Muscle layer of duodenum (tissue), 2 donors: ENCODE data around the gene TLE2.
A peak's percentile ranks its signal among the peaks of the same experiment; 100 is the strongest.
"Not testable (repeated sequence)": the region's sequence is repeated elsewhere in the genome, so short reads cannot be mapped to it uniquely, and the experiment has no call there.

Experiments
- H3K27ac ChIP-seq: one replicate; pipeline ENCODE4 v1.7.0; 2013; ENCODE audit warnings: mild to moderate bottlenecking, low read length
- H3K27me3 ChIP-seq: one replicate; pipeline ENCODE4 v1.7.0; 2013; ENCODE audit warnings: low read depth, mild to moderate bottlenecking, control low read depth, low read length
- H3K36me3 ChIP-seq, 2 donors: one replicate each; pipeline ENCODE4 v1.7.0; 2013; ENCODE audit warnings: low read length in 2 of 2, control low read depth in 1 of 2, mild to moderate bottlenecking in 1 of 2; ENCODE audit not compliant: insufficient read depth in 2 of 2, control insufficient read depth in 1 of 2
- H3K4me1 ChIP-seq, 2 donors: one replicate each; pipeline ENCODE4 v1.7.0; 2013; ENCODE audit warnings: low read length in 2 of 2, mild to moderate bottlenecking in 2 of 2, control low read depth in 1 of 2, moderate library complexity in 1 of 2; ENCODE audit not compliant: insufficient read depth in 2 of 2, control insufficient read depth in 1 of 2
- H3K4me3 ChIP-seq, 2 donors: one replicate each; pipeline ENCODE4 v1.7.0; 2013; ENCODE audit warnings: low read length in 2 of 2, low read depth in 1 of 2, mild to moderate bottlenecking in 1 of 2
- H3K9me3 ChIP-seq, 2 donors: one replicate each; pipeline ENCODE4 v1.7.0; 2013; ENCODE audit warnings: low read length in 2 of 2, control low read depth in 1 of 2, mild to moderate bottlenecking in 1 of 2; ENCODE audit not compliant: control insufficient read depth in 1 of 2
- donor health status: healthy.

TLE2 gene

DNA sequence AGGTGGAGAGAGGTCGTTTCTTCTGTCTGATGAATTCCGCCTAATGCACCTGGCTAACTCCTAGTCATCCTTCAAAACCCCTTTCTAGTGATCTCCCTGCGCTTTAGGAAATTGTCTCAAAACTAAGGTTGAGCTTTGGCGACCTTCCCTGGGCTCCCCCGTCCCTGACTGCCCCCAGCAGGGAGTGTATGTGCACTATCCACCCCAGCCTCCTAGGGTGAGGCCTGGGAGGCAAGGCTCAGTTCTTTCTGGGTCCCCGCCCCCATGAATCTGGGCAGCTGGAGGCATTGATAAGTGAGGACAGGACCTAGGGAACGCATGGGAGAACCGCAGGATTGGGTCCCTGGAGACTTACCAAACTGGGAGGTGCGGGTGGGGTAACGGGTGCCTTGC lies 51.3 kb downstream of the TLE2 start:
- Histone ChIP-seq H3K36me3 (no peaks in the 10 kb centered on the region), H3K4me3 (no peak overlapping the region), H3K27ac (no peak overlapping the region), H3K4me1 (peaks cover 0 to 15% of the 10 kb centered on the region in 2 donors), H3K27me3 (no peaks in the 10 kb centered on the region), H3K9me3 (no peaks in the 10 kb centered on the region)

DNA sequence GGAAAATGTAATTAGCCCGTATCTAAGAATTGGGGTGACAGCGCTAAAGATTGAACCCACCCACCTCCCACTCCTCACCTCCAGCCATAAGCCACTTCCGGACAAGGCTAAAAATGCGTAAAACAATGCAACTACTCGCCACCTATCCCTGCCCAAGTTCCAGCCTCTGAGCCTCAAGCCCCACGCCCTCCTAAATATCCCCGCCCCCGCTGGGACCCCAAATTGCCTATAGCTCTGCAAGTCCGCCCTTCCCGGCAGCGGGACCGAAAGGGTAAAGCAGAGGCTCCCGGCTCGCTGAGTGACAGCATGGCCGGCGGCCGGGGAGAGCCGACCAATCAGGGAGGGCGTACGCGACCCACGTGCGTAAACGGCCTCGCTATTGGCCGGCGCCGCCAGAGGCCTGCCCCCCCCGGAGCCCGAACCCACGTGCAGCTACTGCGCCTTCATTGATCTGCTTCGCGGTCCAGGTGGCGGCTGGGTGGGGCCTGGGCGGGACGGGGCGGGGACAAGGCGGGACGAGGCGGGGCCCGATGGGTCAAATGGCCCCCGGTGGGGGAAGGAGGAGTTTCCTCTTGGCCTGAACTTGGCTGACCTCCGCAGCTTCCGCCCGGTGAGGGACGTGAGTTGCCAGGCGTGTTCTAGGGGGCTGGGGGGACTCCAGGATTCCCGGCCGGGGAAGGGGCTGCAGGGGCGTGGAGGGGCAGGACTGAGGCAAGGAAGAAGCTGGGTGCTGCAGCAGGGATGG lies 51.9 kb downstream of the TLE2 start, which contains the start of gene TLE6:
Gene TLE6, plus strand, starts transcription at position 564 of the 745 bp plus-strand sequence. CDS start 670 bp downstream, outside the sequence.
- Histone ChIP-seq H3K4me3 (peak within 1 kb of the TSS; percentile 67 to 74), H3K27ac (no peak within 1 kb of the TSS), H3K4me1 (peaks cover 0 to 11% of the 10 kb centered on the region in 2 donors)

DNA sequence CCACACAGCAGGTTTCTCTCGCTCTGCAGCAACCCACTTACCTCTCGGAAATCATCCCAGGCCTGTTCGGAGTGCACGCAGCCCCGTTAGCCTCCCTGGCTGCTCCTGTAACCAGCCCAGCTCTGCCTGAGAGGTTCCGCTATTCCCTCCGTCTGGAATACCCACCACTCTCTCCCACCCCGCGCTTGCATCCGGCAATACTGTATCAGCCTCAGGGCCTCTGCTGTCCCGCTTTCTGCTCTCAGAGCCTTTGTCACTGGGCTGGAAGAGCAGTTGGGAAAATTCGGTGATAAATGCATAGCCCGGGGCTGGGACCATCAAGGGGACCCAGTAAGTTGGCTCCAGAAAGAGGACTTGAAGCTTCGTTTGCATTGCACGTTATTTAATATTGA lies 52.5 kb downstream of the TLE2 start:
- Histone ChIP-seq H3K9me3 (no peaks in the 10 kb centered on the region), H3K4me1 (peaks cover 0 to 11% of the 10 kb centered on the region in 2 donors), H3K27ac (no peak overlapping the region), H3K4me3 (peak overlapping the region; percentile 67 to 74), H3K36me3 (no peaks in the 10 kb centered on the region), H3K27me3 (no peaks in the 10 kb centered on the region)

More for the DNA sequence above, 51.9 kb downstream of the TLE2 start, which contains the start of gene TLE6:
- H3K27me3 ChIP-seq: no peaks in the 10 kb centered on the region
- H3K36me3 ChIP-seq: no peaks in the 10 kb centered on the region
- H3K9me3 ChIP-seq: no peaks in the 10 kb centered on the region

DNA sequence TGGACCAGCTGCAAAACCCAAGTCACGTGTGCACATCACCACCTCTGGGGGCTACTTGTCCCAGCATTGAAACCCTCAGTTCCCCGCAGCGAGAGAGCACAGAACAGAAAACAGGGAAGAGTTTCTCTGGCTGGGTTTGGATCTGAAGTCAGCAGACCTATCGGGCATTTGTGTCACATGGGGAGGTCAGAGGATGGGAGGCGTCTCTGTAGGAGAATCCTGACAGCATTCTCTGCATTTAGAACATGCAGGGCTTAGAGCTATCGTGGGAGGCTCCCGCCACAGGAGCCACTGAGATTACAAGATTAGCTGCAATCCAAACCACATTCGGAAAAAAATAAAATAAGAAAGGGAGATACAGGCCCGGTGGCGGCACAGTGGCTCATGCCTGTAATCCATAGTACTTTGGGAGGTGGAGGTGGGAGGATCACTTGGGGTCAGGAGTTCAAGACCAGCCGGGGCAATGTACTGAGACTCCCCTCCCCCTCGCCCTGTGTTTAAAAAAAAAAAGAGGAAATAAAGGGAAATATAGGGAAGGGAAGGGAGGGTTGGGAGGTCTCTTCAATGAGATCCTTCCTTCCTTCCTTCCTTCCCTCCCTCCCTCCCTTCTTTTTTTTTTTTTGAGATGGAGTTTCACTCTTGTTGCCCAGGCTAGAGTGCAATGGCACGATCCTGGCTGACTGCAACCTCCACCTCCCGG lies 54.6 kb downstream of the TLE2 start:
- Histone ChIP-seq H3K27me3 (no peaks in the 10 kb centered on the region), H3K4me3 (no peak overlapping the region), H3K4me1 (peaks cover 0 to 16% of the 10 kb centered on the region in 2 donors), H3K36me3 (no peaks in the 10 kb centered on the region), H3K27ac (no peak overlapping the region), H3K9me3 (no peaks in the 10 kb centered on the region)

DNA sequence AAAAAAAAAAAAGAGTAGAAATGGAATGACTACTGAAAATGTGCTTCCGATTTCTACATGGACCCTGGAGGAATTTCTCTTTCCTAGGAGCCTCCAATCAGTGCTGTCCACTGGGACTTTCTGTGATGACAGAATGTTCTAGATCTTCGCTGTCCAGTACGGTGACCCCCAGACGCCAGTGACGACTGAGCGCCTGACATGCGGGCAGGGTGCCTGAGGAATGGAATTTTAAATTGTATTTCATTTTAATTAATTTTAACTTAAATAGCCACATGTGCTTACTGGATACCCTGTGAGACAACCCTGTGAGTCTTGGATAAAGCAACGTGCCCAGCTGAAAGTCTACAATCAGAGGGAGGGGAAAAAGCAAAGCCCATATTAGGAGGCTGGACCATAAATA lies 55.9 kb downstream of the TLE2 start:
- no peaks in the 10 kb centered on the region for H3K27me3 ChIP-seq
- no peaks in the 10 kb centered on the region for H3K9me3 ChIP-seq
- H3K27ac ChIP-seq: no peak overlapping the region
- no peaks in the 10 kb centered on the region for H3K36me3 ChIP-seq
- no peak overlapping the region for H3K4me3 ChIP-seq
- H3K4me1 ChIP-seq: peaks cover 6 to 27% of the 10 kb centered on the region in 2 donors

DNA sequence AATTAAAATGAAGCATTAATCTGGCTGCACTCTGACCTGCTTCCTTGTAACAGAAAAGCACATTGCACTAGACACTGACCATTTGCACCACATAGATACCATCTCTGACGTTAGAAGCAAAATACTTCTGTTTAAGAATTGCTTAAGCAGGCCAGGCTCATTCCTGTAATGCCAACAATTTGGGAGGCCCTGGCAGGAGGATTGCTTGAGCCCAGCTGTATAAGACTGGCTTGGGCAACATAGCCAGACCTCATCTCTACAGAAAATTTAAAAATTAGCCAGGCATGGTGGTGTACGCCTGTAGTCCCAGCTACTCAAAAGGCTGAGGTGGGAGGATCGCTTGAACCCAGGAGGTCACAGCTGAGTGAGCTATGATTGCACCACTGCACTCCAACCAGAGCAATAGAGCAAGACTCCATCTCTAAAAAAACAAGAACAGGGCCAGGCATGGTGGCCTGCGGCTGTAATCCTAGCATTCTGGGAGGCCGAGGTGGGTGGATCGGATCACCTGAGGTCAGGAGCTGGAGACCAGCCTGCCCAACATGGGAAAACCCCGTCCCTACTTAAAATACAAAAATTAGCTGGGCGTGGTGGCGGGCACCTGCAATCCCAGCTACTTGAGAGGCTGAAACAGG lies 58.8 kb downstream of the TLE2 start:
- Histone ChIP-seq H3K27me3 (no peaks in the 10 kb centered on the region), H3K9me3 (no peaks in the 10 kb centered on the region), H3K36me3 (no peaks in the 10 kb centered on the region), H3K4me1 (peaks cover 6 to 17% of the 10 kb centered on the region in 2 donors), H3K27ac (no peak overlapping the region), H3K4me3 (no peak overlapping the region)

DNA sequence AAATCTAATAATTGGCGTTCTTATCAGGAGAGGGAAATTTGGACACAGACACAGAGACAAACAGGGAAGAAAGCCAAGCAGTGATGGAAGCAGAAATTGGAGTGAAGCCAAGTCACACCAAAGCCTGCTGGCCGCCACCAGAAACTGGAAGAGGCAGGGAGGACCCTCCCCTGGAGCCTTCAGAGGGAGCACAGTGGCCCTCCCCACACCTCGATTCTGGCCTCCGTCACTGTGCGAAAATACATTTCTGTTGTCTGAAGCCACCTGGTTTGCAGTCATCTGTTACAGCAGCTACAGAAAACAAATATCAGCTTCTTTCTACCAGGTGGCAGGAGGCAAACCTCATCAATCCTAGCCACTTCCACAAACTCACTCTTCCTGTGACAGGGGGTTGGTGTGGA lies 60.0 kb downstream of the TLE2 start:
- Histone ChIP-seq H3K36me3 (no peaks in the 10 kb centered on the region), H3K27ac (no peak overlapping the region), H3K27me3 (no peaks in the 10 kb centered on the region), H3K4me1 (peaks cover 6 to 17% of the 10 kb centered on the region in 2 donors), H3K9me3 (no peaks in the 10 kb centered on the region), H3K4me3 (no peak overlapping the region)

DNA sequence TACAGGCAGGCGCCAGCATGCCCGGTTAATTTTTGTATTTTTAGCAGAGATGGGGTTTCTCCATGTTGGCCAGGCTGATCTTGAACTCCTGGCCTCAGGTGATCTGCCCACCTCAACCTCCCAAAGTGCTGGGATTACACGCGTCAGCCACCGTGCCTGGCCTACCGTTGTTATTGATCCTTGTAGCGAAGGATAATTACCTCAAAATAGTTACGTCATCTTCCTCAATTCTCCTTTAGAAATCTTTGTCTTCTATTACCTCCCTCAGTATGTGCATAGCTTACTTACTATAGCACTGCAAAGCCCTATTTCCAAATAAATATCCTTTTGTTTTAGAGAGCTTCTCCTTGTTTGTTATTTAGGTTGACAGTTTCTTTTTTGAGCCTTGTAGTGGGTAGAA lies 61.1 kb downstream of the TLE2 start:
- no peak overlapping the region for H3K27ac ChIP-seq
- H3K9me3 ChIP-seq: no peaks in the 10 kb centered on the region
- H3K4me1 ChIP-seq: peaks cover 6 to 17% of the 10 kb centered on the region in 2 donors

DNA sequence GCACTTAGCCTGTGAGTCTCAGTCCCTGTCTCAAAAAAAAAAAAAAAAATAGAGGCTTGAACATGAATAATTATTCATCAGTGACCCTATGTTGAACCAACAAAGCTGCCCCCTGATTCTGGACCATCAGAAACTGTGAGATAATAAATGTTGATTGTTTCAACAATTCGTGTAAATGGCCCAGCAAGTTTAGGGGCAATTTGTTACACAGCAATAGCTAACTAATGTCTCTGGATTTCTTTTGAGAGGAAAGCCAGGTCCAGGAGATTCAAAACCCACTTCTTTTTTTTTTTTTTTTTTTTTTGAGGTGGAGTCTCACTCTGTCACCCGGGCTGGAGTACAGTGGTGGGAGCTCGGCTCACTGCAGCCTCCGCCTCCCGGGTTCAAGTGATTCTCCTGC lies 64.2 kb downstream of the TLE2 start:
- no peaks in the 10 kb centered on the region for H3K9me3 ChIP-seq

More for the DNA sequence above, 61.1 kb downstream of the TLE2 start:
- Histone ChIP-seq H3K27me3 (no peaks in the 10 kb centered on the region), H3K4me3 (no peak overlapping the region), H3K36me3 (no peaks in the 10 kb centered on the region)

DNA sequence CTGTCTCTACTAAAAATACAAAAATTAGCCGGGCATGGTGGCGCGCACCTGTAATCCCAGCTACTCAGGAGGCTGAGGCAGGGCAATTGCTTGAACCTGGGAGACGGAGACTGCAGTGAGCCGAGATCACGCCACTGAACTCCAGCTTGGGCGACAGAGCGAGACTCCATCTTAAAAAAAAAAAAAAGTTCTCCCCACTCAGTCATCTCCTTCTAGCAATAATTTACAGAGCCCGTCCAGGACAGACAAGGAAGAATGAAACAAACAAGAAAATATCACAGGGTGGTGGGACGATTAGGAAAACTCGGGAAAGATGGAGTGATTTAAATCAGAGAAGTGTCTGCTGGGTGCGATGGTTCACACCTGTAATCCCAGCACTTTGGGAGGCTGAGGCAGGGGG lies 65.4 kb downstream of the TLE2 start:
- not testable (repeated sequence) for H3K27ac ChIP-seq, H3K36me3 ChIP-seq, H3K4me3 ChIP-seq, H3K4me1 ChIP-seq, H3K27me3 ChIP-seq, H3K9me3 ChIP-seq

More for the DNA sequence above, 64.2 kb downstream of the TLE2 start:
- H3K4me3 ChIP-seq: no peak overlapping the region
- H3K27me3 ChIP-seq: no peaks in the 10 kb centered on the region
- no peak overlapping the region for H3K27ac ChIP-seq
- H3K4me1 ChIP-seq: peaks cover 6 to 13% of the 10 kb centered on the region in 2 donors
- no peaks in the 10 kb centered on the region for H3K36me3 ChIP-seq

DNA sequence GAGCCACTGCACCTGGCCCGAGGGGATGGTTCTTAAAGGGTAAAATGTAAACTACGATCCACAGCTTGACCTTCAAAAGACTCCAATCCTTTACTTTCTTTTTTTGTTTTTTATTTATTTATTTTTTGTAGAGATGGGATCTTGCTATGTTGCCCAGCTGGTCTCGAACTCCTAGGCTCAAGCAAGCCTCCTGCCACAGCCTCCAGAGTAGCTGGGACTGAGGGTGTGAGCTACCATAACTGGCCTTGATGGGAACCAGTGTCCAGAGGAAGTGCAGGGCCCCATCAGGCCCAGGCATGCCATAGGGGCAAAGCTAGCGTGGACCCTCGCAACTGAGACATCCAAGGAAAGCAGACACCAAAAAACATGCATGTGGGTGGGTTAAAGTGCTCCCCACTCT lies 66.0 kb downstream of the TLE2 start:
- H3K4me1 ChIP-seq: no peaks in the 10 kb centered on the region
- no peaks in the 10 kb centered on the region for H3K27me3 ChIP-seq
- H3K27ac ChIP-seq: no peak overlapping the region
- H3K4me3 ChIP-seq: no peak overlapping the region
- no peaks in the 10 kb centered on the region for H3K36me3 ChIP-seq
- no peaks in the 10 kb centered on the region for H3K9me3 ChIP-seq
